Activated CD4-positive, alpha-beta T cell treated with anti-CD3 and anti-CD28 coated beads, Interleukin-2, amount 50 U/mL, for 4 hours (primary cell): ENCODE data around the gene CHD9.
"Not testable (repeated sequence)": the region's sequence is repeated elsewhere in the genome, so short reads cannot be mapped to it uniquely, and the experiment has no call there.

ENCODE experiments used
- DNase-seq, 2 experiments: peaks; one replicate each; pipeline ENCODE4 v3.0.0-alpha.2; 2020

Gene CHD9

DNA sequence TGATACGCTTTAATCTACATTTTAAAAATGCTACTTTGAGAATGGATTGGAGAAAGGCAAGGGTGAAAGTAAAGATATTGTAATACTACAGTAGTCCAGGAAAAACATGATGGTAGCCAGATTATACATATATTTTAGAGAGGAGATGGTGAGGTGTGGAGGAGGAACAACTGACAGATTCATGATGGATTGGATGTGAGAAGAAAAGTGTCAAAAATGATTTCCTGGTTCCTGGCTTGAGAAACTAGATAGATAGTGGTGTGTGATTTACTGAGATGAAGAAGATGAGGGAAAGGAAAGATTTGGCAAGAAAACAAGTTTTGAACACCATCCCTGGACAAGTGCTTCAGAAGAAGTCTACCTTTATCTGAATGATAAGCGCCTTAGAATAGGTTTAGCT is 80.5 kb downstream of the CHD9 start:
- DNase-seq: no peak

DNA sequence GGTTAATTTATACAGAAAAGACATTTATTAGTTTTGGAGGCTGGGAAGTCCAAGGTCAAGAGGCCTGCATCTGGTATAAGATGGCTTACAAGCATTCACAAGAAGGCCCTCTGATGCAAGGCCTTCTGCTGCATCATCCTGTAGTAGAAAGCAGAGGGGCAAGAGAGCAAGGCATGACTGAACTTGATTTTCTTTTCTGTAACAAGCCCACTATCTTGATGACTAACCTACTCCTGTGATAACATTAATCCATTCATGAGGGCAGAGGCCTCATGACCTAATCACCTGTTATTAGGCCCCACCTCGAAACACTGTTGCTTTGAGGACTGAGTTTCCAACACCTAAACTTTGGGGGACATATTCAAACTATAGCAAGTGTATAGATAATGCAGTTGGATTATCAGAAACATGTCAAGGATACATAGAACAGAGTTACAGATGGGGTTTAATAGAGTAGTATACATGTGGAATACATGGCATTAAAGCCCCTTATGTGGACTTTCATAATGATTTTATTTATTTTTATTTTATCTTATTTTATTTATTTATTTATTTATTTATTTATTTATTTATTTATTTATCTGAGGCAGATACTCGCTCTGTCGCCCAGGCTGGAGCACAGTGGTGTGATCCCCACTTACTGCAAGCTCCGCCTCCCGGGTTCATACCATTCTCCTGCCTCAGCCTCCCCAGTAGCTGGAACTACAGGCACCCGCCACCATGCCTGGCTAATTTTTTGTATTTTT is 88.2 kb downstream of the CHD9 start:
- no peak for DNase-seq

DNA sequence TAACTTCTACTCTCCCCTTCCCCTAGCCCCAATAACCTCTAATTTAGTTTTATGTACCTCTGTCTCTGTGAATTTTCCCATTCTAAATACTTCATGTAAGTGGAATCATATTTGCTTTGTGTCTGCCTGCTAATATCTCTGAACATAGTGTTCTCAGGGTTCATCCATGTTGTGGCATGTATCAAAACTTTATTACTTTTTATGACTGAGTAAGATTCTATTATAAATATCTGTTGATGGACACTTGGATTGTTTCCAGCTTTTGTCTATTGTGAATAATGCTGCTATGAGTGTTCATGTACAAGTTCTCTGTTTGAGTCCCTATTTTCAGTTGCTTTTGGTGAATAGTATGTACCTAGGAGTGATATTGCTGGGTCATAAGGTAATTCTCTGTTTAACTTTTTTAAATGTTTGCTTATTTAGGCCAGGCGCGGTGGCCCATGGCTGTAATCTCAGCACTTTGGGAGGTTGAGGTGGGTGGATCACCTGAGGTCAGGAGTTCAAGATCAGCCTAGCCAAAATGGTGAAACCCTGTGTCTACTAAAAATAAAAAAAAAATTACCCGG is 92.8 kb downstream of the CHD9 start:
- no peak for DNase-seq

DNA sequence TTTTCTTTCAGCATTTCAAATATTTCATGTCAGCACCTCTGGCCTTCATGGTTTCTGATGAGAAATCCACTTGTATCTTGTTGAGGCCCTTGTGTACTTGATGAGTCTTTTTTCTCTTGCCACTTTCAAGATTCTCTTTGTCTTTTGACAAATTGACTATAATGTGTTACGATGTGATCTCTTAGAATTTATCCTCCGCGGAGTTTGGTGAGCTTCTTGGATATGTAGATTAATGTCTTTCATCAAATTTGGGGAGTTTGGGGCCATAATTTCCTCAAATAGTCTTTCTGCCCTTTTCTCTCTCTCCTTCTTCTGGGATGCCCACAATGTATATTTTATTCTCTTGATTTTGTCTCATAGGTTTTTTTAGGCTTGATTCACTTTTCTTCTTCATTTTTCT is 96.0 kb downstream of the CHD9 start:
- no peak for DNase-seq

GRCh38 chr16:53152329-53152728 is 97.5 kb downstream of the CHD9 start:
- DNase-seq: no peak

- no peak for DNase-seq
Measured at GRCh38 chr16:53153130-53153529, 98.3 kb downstream of the CHD9 start.

- DNase-seq: no peak
Measured at GRCh38 chr16:53154513-53154912, 99.7 kb downstream of the CHD9 start.

- DNase-seq: no peak
Measured at GRCh38 chr16:53156516-53156915, 101.7 kb downstream of the CHD9 start.

- no peak for DNase-seq
Measured at GRCh38 chr16:53159781-53160436, 105.1 kb downstream of the CHD9 start.

DNA sequence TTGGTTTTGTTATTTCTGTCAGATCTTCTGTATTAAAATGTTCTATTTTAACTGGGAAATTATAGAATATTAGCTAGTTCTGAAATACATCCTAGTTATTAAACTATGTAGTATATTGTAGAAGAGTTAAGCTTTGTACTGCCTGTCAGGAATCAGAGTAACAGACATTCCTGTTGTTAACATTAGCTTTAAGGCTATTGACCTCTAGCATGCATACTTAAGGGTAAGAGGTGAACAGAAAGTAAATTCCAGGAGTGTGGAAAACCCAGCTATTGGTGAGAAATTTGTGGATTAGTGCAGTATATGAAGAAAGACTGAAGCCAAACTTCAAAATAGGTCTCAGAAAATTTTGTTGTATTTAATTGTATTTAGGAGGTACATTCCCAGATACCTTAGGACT is 111.3 kb downstream of the CHD9 start:
- DNase-seq: no peak

GRCh38 chr16:53168744-53169143 is 114.0 kb downstream of the CHD9 start:
- no peak for DNase-seq

GRCh38 chr16:53172517-53172916 is 117.7 kb downstream of the CHD9 start:
- no peak for DNase-seq

DNA sequence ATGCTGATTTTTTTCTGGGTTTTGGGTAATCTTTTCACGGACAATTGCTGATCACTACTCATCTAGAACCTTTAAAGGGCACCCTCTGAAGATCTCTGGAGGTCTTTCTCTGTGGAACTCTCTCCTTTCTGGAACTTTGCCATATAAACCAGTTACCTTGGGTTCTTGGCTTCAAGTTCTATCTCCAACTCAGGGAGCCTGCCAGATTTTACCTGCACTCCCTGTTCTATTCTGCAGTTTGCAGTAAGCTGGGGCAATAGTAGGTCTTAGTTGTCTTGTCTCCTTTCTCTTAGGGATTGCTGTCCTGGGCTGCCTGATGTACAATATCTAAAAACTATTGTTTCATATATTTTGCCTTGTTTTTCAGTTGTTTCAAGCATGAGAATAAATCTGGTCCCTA is 120.3 kb downstream of the CHD9 start:
- DNase-seq: no peak

- DNase-seq: no peak
Measured at GRCh38 chr16:53176434-53176833, 121.6 kb downstream of the CHD9 start.

GRCh38 chr16:53183442-53183841 is 128.7 kb downstream of the CHD9 start:
- DNase-seq: no peak

DNA sequence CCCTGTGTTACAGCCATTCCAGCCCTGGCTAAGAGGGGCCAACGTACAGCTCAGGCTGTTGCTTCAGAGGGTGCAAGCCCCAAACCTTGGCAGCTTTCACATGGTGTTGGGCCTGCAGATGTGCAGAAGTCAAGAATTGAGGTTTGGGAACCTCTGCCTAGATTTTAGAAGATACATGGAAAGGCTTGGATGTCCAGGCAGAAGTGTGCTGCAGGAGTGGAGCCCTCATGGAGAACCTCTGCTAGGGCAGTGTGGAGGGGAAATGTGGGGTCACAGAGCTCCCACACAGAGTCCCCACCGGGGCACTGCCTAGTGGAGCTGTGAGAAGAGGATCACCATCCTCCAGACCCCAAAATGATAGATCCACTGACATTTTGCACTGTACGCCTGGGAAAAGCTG is 130.9 kb downstream of the CHD9 start:
- DNase-seq: not testable (repeated sequence)

GRCh38 chr16:53187775-53188174 is 133.0 kb downstream of the CHD9 start:
- DNase-seq: no peak

DNA sequence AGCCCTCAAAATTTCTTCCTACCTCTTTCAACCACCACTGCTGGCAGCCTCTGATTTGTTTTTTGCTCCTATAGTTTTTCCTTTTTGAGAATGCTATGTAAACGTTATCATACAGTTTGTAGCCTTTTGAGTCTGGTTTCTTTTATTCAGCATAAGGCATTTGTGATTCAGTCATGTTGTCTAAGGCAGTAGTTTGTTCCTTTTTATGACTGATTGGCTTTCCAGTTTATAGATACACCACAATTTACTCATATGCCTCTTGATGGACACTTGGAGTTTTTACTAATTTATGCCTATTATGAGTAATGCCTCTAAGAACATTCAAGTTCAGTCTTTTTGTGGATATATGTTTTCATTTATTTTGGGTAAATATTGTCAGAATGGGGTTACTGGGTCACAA is 136.6 kb downstream of the CHD9 start:
- DNase-seq: no peak

DNA sequence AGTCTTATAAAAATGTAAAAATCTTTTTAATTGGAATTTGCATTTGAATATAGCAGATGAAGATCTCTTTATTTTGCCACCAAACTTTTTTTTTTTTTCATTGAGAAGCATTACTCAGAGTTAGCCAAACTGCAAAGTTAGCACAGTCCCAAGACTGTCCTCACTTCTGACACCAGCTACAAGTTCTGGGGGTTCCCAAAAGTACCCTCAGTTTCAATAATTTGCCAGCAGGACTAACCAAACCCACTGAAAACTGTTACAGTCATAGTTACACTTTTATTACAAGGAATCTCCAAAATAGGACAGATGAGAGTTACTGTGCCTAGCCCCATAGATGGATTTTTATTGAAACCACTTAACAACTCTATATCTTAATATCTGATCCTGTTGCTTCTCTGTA is 144.1 kb downstream of the CHD9 start:
- no peak for DNase-seq

- no peak for DNase-seq
Measured at GRCh38 chr16:53201900-53202299, 147.1 kb downstream of the CHD9 start.

DNA sequence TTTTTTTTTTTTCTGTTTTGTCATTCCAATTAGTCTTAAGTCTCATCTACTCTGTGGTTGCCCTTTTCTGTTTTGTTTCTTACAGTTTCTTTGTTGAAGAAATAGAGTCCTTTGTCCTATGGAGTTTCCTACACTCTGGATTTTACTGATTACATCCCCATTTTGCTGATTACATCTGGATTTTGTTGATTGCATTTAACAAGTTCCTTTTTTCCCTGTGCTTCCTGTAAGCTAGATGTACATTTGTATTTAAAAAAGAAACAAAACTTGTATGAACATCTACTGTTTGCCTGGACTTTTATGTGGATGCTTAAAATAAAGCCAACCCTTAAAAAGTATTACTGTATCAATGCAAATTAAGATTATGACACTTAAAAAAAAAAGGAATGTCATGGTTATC is 147.6 kb downstream of the CHD9 start:
- no peak for DNase-seq

GRCh38 chr16:53207810-53208752 is 153.3 kb downstream of the CHD9 start:
- DNase-seq: no peak

DNA sequence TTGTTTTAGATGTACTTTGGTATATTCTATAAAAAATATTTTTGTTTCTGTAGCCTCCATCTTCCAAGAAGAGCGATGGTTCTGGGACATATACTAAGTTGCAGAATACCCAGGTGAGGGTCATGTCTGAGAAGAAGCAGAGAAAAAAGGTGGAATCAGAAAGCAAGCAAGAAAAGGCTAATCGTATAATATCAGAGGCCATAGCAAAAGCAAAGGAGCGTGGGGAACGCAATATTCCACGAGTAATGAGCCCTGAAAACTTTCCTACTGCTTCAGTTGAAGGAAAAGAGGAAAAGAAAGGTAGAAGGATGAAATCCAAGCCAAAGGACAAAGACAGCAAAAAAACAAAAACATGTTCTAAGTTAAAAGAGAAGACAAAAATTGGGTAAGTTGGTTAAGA is 154.6 kb downstream of the CHD9 start:
- no peak for DNase-seq
